ENCODE data around the gene GPR84.

The GPR84 gene

GRCh38 chr12:54349679-54350078 lies 14.6 kb downstream of the GPR84 start:
- Histone ChIP-seq H3K9me2 (replicated peaks; ENCODE audit: insufficient read depth, low read length) (no peaks in the 10 kb centered on the region), H4K20me1 (ENCODE audit: insufficient read depth, low read length) (no peaks in the 10 kb centered on the region), H3K79me2 (ENCODE audit: low read length) (no peaks in the 10 kb centered on the region), H3K4me1 (ENCODE audit: low read length) (no peaks in the 10 kb centered on the region), H3K27ac (ENCODE audit: low read length) (no peak overlapping the region), H3K9me3 (replicated peaks; ENCODE audit: insufficient read depth, low read length) (no peaks in the 10 kb centered on the region), H3K9ac (ENCODE audit: low read length) (no peak overlapping the region), H3K27me3 (replicated peaks; ENCODE audit: insufficient read depth, low read length) (no peaks in the 10 kb centered on the region), H2AFZ (ENCODE audit: low read length) (no peak overlapping the region), H3K36me3 (replicated peaks; ENCODE audit: insufficient read depth, low read length) (0 out of 2 replicates have a peak, but pooled peaks cover 3% of the 10 kb centered on the region), H3F3A (ENCODE audit: insufficient read depth, low read length) (no peaks in the 10 kb centered on the region), H3K4me3 (ENCODE audit: low read length) (no peak overlapping the region), H3K4me2 (ENCODE audit: low read depth, low read length) (no peak overlapping the region)
- no peak for DNase-seq
- TF ChIP-seq EZH2 (optimal IDR thresholded peaks at IDR 0.05; ENCODE audit: low read depth, low read length) (no peak), EZH2phosphoT487 (IDR thresholded peaks at IDR 0.05; ENCODE audit: low read length) (no peak), CTCF (IDR thresholded peaks at IDR 0.05; ENCODE audit: low read length) (no peak)

- no peak overlapping the region for H3K9ac ChIP-seq (ENCODE audit: low read length)
- H3K9me2 ChIP-seq (replicated peaks; ENCODE audit: insufficient read depth, low read length): no peaks in the 10 kb centered on the region
- no peaks in the 10 kb centered on the region for H4K20me1 ChIP-seq (ENCODE audit: insufficient read depth, low read length)
- no peaks in the 10 kb centered on the region for H3K27me3 ChIP-seq (replicated peaks; ENCODE audit: insufficient read depth, low read length)
- TF ChIP-seq EZH2 (optimal IDR thresholded peaks at IDR 0.05; ENCODE audit: low read depth, low read length): no peak
- no peak for TF ChIP-seq EZH2phosphoT487 (IDR thresholded peaks at IDR 0.05; ENCODE audit: low read length)
- TF ChIP-seq CTCF (IDR thresholded peaks at IDR 0.05; ENCODE audit: low read length): no peak
- H3K79me2 ChIP-seq (ENCODE audit: low read length): no peaks in the 10 kb centered on the region
- no peaks in the 10 kb centered on the region for H3K4me1 ChIP-seq (ENCODE audit: low read length)
- no peak overlapping the region for H3K4me2 ChIP-seq (ENCODE audit: low read depth, low read length)
- H3K27ac ChIP-seq (ENCODE audit: low read length): no peak overlapping the region
- no peak overlapping the region for H2AFZ ChIP-seq (ENCODE audit: low read length)
- 0 out of 2 replicates have a peak, but pooled peaks cover 3% of the 10 kb centered on the region for H3K36me3 ChIP-seq (replicated peaks; ENCODE audit: insufficient read depth, low read length)
- DNase-seq: no peak
- H3F3A ChIP-seq (ENCODE audit: insufficient read depth, low read length): no peaks in the 10 kb centered on the region
- no peaks in the 10 kb centered on the region for H3K9me3 ChIP-seq (replicated peaks; ENCODE audit: insufficient read depth, low read length)
- no peak overlapping the region for H3K4me3 ChIP-seq (ENCODE audit: low read length)
Observed at GRCh38 chr12:54349036-54349435, 15.2 kb downstream of the GPR84 start.

DNA sequence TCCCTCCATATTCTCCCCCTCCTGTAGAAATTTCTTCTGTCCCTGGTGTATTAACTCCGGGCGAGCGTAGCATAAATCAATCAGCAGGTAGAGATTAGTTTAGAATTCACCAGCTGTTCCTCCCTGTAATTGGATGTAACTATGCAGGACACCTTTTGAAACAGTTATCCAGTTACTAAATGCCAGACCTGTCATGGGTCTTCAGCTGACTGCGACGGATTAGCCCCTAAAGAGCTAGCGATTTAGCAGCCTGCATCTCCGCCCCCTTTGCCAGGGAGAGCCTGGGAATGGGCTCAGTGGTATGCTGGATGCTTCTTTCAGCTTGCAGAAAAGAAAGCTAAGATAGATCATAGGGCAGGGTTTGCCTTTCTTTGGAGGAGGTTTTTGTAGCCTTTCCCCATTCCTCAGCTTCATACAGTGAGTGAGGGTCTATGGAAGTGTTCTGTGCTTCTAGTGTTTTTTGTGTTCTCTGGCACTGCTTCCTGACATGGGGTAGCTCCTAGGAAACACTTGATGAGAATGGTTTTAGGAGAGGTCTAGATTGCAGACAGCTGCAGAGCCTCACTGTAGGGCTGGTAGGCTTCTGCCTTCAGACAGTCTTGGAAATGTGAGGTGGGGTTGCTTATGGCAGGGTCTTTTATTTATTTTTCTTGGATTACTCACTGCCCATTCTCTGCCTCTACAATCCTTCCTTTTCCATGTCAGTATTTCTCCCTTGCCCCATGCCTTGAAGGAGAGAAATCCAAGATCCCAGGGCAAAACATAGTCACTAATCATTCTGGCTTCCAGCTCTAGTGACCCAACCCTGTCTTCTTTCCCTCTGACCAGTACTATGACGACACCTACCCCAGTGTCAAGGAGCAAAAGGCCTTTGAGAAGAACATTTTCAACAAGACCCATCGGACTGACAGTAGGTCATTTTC lies 22.6 kb downstream of the GPR84 start:
- DNase-seq: no peak
- H3K9ac ChIP-seq (ENCODE audit: low read length): no peak overlapping the region
- TF ChIP-seq EZH2phosphoT487 (IDR thresholded peaks at IDR 0.05; ENCODE audit: low read length) (no peak), EZH2 (optimal IDR thresholded peaks at IDR 0.05; ENCODE audit: low read depth, low read length) (no peak), CTCF (IDR thresholded peaks at IDR 0.05; ENCODE audit: low read length) (no peak)
- H3K9me3 ChIP-seq (replicated peaks; ENCODE audit: insufficient read depth, low read length): no peaks in the 10 kb centered on the region
- no peaks in the 10 kb centered on the region for H4K20me1 ChIP-seq (ENCODE audit: insufficient read depth, low read length)
- H3K27me3 ChIP-seq (replicated peaks; ENCODE audit: insufficient read depth, low read length): no peaks in the 10 kb centered on the region
- no peak overlapping the region for H3K27ac ChIP-seq (ENCODE audit: low read length)
- 0 out of 2 replicates have a peak, but pooled peaks cover 5% of the 10 kb centered on the region for H3K36me3 ChIP-seq (replicated peaks; ENCODE audit: insufficient read depth, low read length)
- no peaks in the 10 kb centered on the region for H3F3A ChIP-seq (ENCODE audit: insufficient read depth, low read length)
- H3K4me1 ChIP-seq (ENCODE audit: low read length): no peaks in the 10 kb centered on the region
- H3K79me2 ChIP-seq (ENCODE audit: low read length): peaks cover 16% of the 10 kb centered on the region
- no peak overlapping the region for H3K4me2 ChIP-seq (ENCODE audit: low read depth, low read length)
- H2AFZ ChIP-seq (ENCODE audit: low read length): no peak overlapping the region
- no peaks in the 10 kb centered on the region for H3K9me2 ChIP-seq (replicated peaks; ENCODE audit: insufficient read depth, low read length)
- H3K4me3 ChIP-seq (ENCODE audit: low read length): no peak overlapping the region

Data from MM.1S (cell line).